K562 (cell line): Measurements from ENCODE around the gene GRPEL2. TPM values are rescaled to one million over a fixed set of nuclear protein-coding genes. Genes with fewer than 3 reads are reported as not detected.

Experiments
- ATAC-seq: fragments of 200-7000 bp; cut with Tn5 transposase; 3 replicates; pipeline ENCODE4 v1.9.1; 2020; ENCODE audit warnings: moderate library complexity
- BruUV-seq: library from RNA; stranded (reverse); fragments of 400-500 nt; replicated peaks from 2 replicates; lab custom pipeline; 2021; lab: Mats Ljungman, UMichigan
- CTCF ChIA-PET: fragments of 300-600 bp; formaldehyde crosslinking; extraction: SDS; loops from one replicate; lab custom pipeline; 2021; ENCODE audit warnings: low intra/inter-chr PET ratio; lab: Yijun Ruan, JAX
- POLR2A ChIA-PET: fragments of 300-600, 350-650 bp; sonication (Branson Sonifier 250); formaldehyde crosslinking; extraction: SDS; loops from one replicate; lab custom pipeline; 2021; ENCODE audit warnings: antibody characterized with exemption, inconsistent platforms; lab: Yijun Ruan, JAX
- DNase-seq, 4 experiments: peaks; one replicate each; pipeline versions ENCODE4 v3.0.0 to v3.0.0-alpha.2; 2011 to 2018; ENCODE audit warnings: low spot score in 3 of 4, mixed read lengths in 3 of 4; ENCODE audit errors: extremely low read depth in 1 of 4
- FAIRE-seq: peaks from 2 replicates; lab custom pipeline; 2011; peaks lifted over from hg19 to GRCh38; lab: Jason Lieb, UNC
- H2AFZ ChIP-seq: 2 replicates; pipeline ENCODE4 v1.6.0; 2011; ENCODE audit warnings: low read depth, low read length, control low read depth, inconsistent platforms
- H3K27ac ChIP-seq: fragments of 200-600 bp; 3 replicates; pipeline ENCODE4 v1.8.0; 2011; ENCODE audit warnings: low read depth, mild to moderate bottlenecking, control low read depth, inconsistent platforms, low read length, moderate library complexity, mixed read lengths; ENCODE audit errors: extremely low read depth
- H3K27me3 ChIP-seq, 2 experiments: fragments of 300-600 bp in 1 of 2; 2 replicates in 1 of 2; 3 replicates in 1 of 2; pipeline versions ENCODE4 v1.6.0 to v1.8.0; 2011; ENCODE audit warnings: inconsistent platforms in 2 of 2, low read length in 2 of 2, mild to moderate bottlenecking in 1 of 2, mixed read lengths in 1 of 2, moderate library complexity in 1 of 2; ENCODE audit not compliant: control insufficient read depth in 2 of 2, insufficient read depth in 2 of 2
- H3K36me3 ChIP-seq: fragments of 300-600 bp; 3 replicates; pipeline ENCODE4 v1.8.0; 2011; ENCODE audit warnings: mild to moderate bottlenecking, low read length, inconsistent platforms; ENCODE audit not compliant: control insufficient read depth, insufficient read depth
- H3K4me1 ChIP-seq, 2 experiments: fragments of 200-600 bp in 1 of 2; replicated peaks in 1 of 2; 2 replicates in 1 of 2; 3 replicates in 1 of 2; pipeline versions ENCODE4 v1.5.1 to v1.8.0; 2011; ENCODE audit warnings: inconsistent platforms in 2 of 2, low read length in 2 of 2, mild to moderate bottlenecking in 1 of 2, mixed read lengths in 1 of 2, moderate library complexity in 1 of 2; ENCODE audit not compliant: control insufficient read depth in 2 of 2, insufficient read depth in 2 of 2
- H3K4me2 ChIP-seq: 2 replicates; pipeline ENCODE4 v1.6.1; 2011; ENCODE audit warnings: low read length, control low read depth, inconsistent platforms, mixed read lengths; ENCODE audit not compliant: insufficient read depth
- H3K4me3 ChIP-seq: fragments of 200-600 bp; sonication (generic), shearing (Covaris generic); 2 replicates; pipeline ENCODE4 v1.5.1; 2016; ENCODE audit warnings: control low read depth, inconsistent platforms
- H3K79me2 ChIP-seq: fragments of 200-600 bp; 3 replicates; pipeline ENCODE4 v1.8.0; 2011; ENCODE audit warnings: low read length, inconsistent platforms; ENCODE audit not compliant: control insufficient read depth, insufficient read depth
- H3K9ac ChIP-seq, 2 experiments: 2 replicates each; pipeline versions ENCODE4 v1.6.0 to v1.6.1; 2011; ENCODE audit warnings: low read depth in 2 of 2, low read length in 2 of 2, control low read depth in 1 of 2, inconsistent platforms in 1 of 2, mild to moderate bottlenecking in 1 of 2, mixed read lengths in 1 of 2; ENCODE audit not compliant: insufficient read depth in 1 of 2
- H3K9me1 ChIP-seq: one replicate; pipeline ENCODE4 v1.6.0; 2011; ENCODE audit warnings: inconsistent platforms, mild to moderate bottlenecking, low read length, moderate library complexity; ENCODE audit not compliant: control insufficient read depth, insufficient read depth
- H3K9me3 ChIP-seq: replicated peaks from 2 replicates; pipeline ENCODE4 v1.5.1; 2011; ENCODE audit warnings: low read depth, low read length, inconsistent platforms; ENCODE audit not compliant: control insufficient read depth, insufficient read depth
- H4K20me1 ChIP-seq: replicated peaks from 2 replicates; pipeline ENCODE4 v1.6.1; 2011; ENCODE audit warnings: low read length, inconsistent platforms, mixed read lengths; ENCODE audit not compliant: control insufficient read depth, insufficient read depth
- ASH1L ChIP-seq: fragments of 450-650 bp; IDR thresholded peaks from 2 replicates; pipeline ENCODE4 v1.6.1; 2018; ENCODE audit warnings: borderline replicate concordance, mild to moderate bottlenecking, low read depth; ENCODE audit not compliant: partially characterized antibody
- BCOR ChIP-seq: fragments of 450-650 bp; IDR thresholded peaks from 2 replicates; pipeline ENCODE4 v1.6.1; 2016
- CBFA2T2 ChIP-seq: fragments of 450-650 bp; conservative IDR thresholded peaks from 2 replicates; pipeline ENCODE4 v1.6.1; 2017; ENCODE audit warnings: mild to moderate bottlenecking
- CBFA2T3 ChIP-seq: fragments of 450-650 bp; IDR thresholded peaks from 2 replicates; pipeline ENCODE4 v1.6.1; 2017
- CBX3 ChIP-seq, 2 experiments: IDR thresholded peaks; 1 replicate in 1 of 2; 2 replicates in 1 of 2; pipeline ENCODE4 v1.6.1; 2012; ENCODE audit warnings: inconsistent platforms in 2 of 2, low read length in 2 of 2, borderline replicate concordance in 1 of 2, control low read depth in 1 of 2
- KDM1A ChIP-seq, 2 experiments: fragments of 450-650 bp; IDR thresholded peaks; 2 replicates each; pipeline ENCODE4 v1.6.1; 2016; ENCODE audit warnings: mild to moderate bottlenecking in 2 of 2
- SLC30A9 ChIP-seq: fragments of 250-450 bp; sonication (Bioruptor Pico); IDR thresholded peaks from 2 replicates; pipeline ENCODE4 v1.8.0; 2022; ENCODE audit warnings: mild to moderate bottlenecking, moderate library complexity
- TAL1 ChIP-seq: fragments of 450-650 bp; IDR thresholded peaks from 2 replicates; pipeline ENCODE4 v1.6.1; 2016; ENCODE audit warnings: mild to moderate bottlenecking
- TCF3 ChIP-seq: sonication (generic); formaldehyde crosslinking; IDR thresholded peaks from 2 replicates; pipeline ENCODE4 v1.4.0; 2020; ENCODE audit warnings: mild to moderate bottlenecking, missing genetic modification reagents
- TEAD4 ChIP-seq, 2 experiments: sonication (generic) in 1 of 2; formaldehyde crosslinking in 1 of 2; IDR thresholded peaks; 2 replicates each; pipeline versions ENCODE4 v1.6.1 to v1.8.0; 2012 to 2022; ENCODE audit warnings: borderline replicate concordance in 1 of 2, inconsistent platforms in 1 of 2, low read length in 1 of 2, mild to moderate bottlenecking in 1 of 2, missing genetic modification reagents in 1 of 2
- TRIM24 ChIP-seq, 2 experiments: fragments of 450-650 bp; IDR thresholded peaks; 2 replicates each; pipeline ENCODE4 v1.6.1; 2016
- ZKSCAN8 ChIP-seq: fragments of 200-800 bp; sonication (Bioruptor generic); IDR thresholded peaks from 2 replicates; pipeline ENCODE4 v1.6.1; 2016; ENCODE audit warnings: missing genetic modification characterization, missing compliant biosample characterization
- ZNF12 ChIP-seq: sonication (generic); formaldehyde crosslinking; IDR thresholded peaks from 2 replicates; pipeline ENCODE4 v1.4.0; 2020; ENCODE audit warnings: mild to moderate bottlenecking, missing genetic modification reagents
- WGBS: fragments of 100-300 bp; shearing (Covaris generic); methylation state at CpG from one replicate; pipeline ENCODE4 v1.1.6; 2016; ENCODE audit warnings: low coverage, mixed read lengths; ENCODE audit not compliant: insufficient coverage; ENCODE audit errors: missing lambda C conversion rate; 5-methylcytosine and 5-hydroxymethylcytosine counted together
- in situ Hi-C: fragments of 300-500 bp; cut with MboI; formaldehyde crosslinking; loops from 4 replicates; pipeline ENCODE4 v1.15.0; 2018; ENCODE audit warnings: inconsistent platforms, mixed read lengths
- intact Hi-C: fragments of 100-400 bp; cut with micrococcal nuclease; formaldehyde crosslinking; loops from 2 replicates; pipeline ENCODE4 v1.14.2; 2022
- polyA plus RNA-seq, 8 experiments: library from polyadenylated mRNA; depleted of rRNA in 4 of 8; stranded (reverse) in 5 of 8; unstranded in 3 of 8; fragments of >200 nt; fragmentation: Nextera tagmentation in 2 of 8; fragmentation: Illumina TruSeq in 1 of 8; extraction: Ambion mirVana in 2 of 8; extraction: Trizol in 1 of 8; gene quantifications; 2 replicates each; pipeline versions ENCODE4 v1.2.1 to v1.2.3, GENCODE V29; 2011 to 2014; ENCODE audit warnings: inconsistent platforms in 1 of 8, missing spikeins in 1 of 8
- total RNA-seq, 7 experiments: library from RNA; depleted of rRNA in 6 of 7; stranded (reverse); fragments of >200 nt in 6 of 7; fragmentation: Illumina TruSeq in 2 of 7; extraction: Trizol in 2 of 7; gene quantifications; 2 replicates each; pipeline versions ENCODE4 v1.2.1 to v1.2.3, GENCODE V29; 2011 to 2021; ENCODE audit warnings: low replicate concordance in 1 of 7

GRPEL2 gene
- total and polyA plus RNA-seq, 9 of the 15 experiments (the other 6 are each of a cell fraction or from before 2014, with no cell fraction given) = 11.2 to 40.5 (median 25.8) TPM

- Histone ChIP-seq H3K27ac (no peak overlapping the region), H3K27me3 (no peaks in the 10 kb centered on the region), H3K4me3 (no peak overlapping the region), H3K4me1 (peaks cover 3% of the 10 kb centered on the region in 2 experiments; a peak in 3 of 5 replicates), H3K4me2 (no peak overlapping the region), H3K79me2 (no peaks in the 10 kb centered on the region), H4K20me1 (no peaks in the 10 kb centered on the region), H3K9me1 (no peaks in the 10 kb centered on the region), H2AFZ (no peak overlapping the region), H3K9ac (no peak overlapping the region), H3K36me3 (no peaks in the 10 kb centered on the region), H3K9me3 (no peaks in the 10 kb centered on the region)
- 0 out of 2 replicates have a peak, but pooled peaks have one; percentile 11 for TF ChIP-seq BCOR
- no peak for TF ChIP-seq ASH1L
- peak in 1 of 2 experiments; percentile 75; a peak in 1 of 3 replicates for TF ChIP-seq CBX3 (IDR thresholded peaks at IDR 0.05; ENCODE audit: borderline replicate concordance in 1 of 2, low read length in 2 of 2)
- peak in 1 of 2 experiments; percentile 50; a peak in 2 of 4 replicates for TF ChIP-seq KDM1A (IDR thresholded peaks at IDR 0.05)
- peak; percentile 55 for TF ChIP-seq CBFA2T2
- peak; percentile 54; the same call in 1 of the 2 replicates for TF ChIP-seq TCF3
- no peak for TF ChIP-seq SLC30A9 (CRISPR knock-in tag)
- peak; percentile 70 for TF ChIP-seq CBFA2T3
- TF ChIP-seq TEAD4 (IDR thresholded peaks at IDR 0.05; ENCODE audit: low read length) = peak; percentile 37; the same call in 1 of the 2 replicates
- TF ChIP-seq TEAD4 (CRISPR knock-in tag; IDR thresholded peaks at IDR 0.05; ENCODE audit: borderline replicate concordance) = no peak
- no peak for TF ChIP-seq ZKSCAN8 (CRISPR knock-in tag)
- TF ChIP-seq TRIM24 (IDR thresholded peaks at IDR 0.05) = peak in 1 of 2 experiments; percentile 54; a peak in 1 of 4 replicates
- TF ChIP-seq TAL1 = peak; percentile 27; the same call in 1 of the 2 replicates
- TF ChIP-seq ZNF12 = peak; percentile 100
- no TSS peak for BruUV-seq
- ATAC-seq = no peak
- no peak for FAIRE-seq
- 22% methylated on average over 7 of the region's 7 CpGs for WGBS
- DNase-seq = no peak
- intact Hi-C loops (no loop called here), in situ Hi-C loops (loop anchor here (5.0 kb wide), 1 partner anchor 39 kb away; no protein-coding TSS in a partner anchor)
- POLR2A ChIA-PET = no interaction called here
- CTCF ChIA-PET = no interaction called here
These were observed 43.3 kb downstream of the GRPEL2 start for GRCh38 chr5:149388498-149389190.
